Nephron (organoid): ENCODE results near the gene SLC1A7.

Experiments
- H3K27ac Mint-ChIP-seq, 3 experiments: 2 replicates each; pipeline ENCODE4 v1.8.0; 2020; ENCODE audit warnings: mixed read lengths in 3 of 3, mild to moderate bottlenecking in 2 of 3, moderate library complexity in 1 of 3
- H3K27me3 Mint-ChIP-seq: 2 replicates; pipeline ENCODE4 v1.8.0; 2021; ENCODE audit warnings: low read depth, mild to moderate bottlenecking, moderate library complexity, mixed read lengths
- H3K36me3 Mint-ChIP-seq: 2 replicates; pipeline ENCODE4 v1.8.0; 2020; ENCODE audit warnings: low read depth, mixed read lengths
- H3K4me1 Mint-ChIP-seq: 2 replicates; pipeline ENCODE4 v1.8.0; 2020; ENCODE audit warnings: mixed read lengths
- H3K4me3 Mint-ChIP-seq, 3 experiments: 2 replicates each; pipeline ENCODE4 v1.8.0; 2020; ENCODE audit warnings: mild to moderate bottlenecking in 3 of 3, mixed read lengths in 3 of 3, moderate library complexity in 2 of 3
- H3K9me3 Mint-ChIP-seq: 2 replicates; pipeline ENCODE4 v1.8.0; 2020; ENCODE audit warnings: mixed read lengths
- CTCF ChIP-seq, 3 experiments: fragments of 200-600 bp; sonication (generic); IDR thresholded peaks; one replicate each; pipeline ENCODE4 v1.5.0; 2021; ENCODE audit warnings: antibody characterized with exemption in 3 of 3; ENCODE audit not compliant: unreplicated experiment in 3 of 3

The SLC1A7 gene

GRCh38 chr1:53131590-53131938 is 10.9 kb downstream of the SLC1A7 start:
- TF ChIP-seq CTCF (IDR thresholded peaks at IDR 0.05; ENCODE audit: unreplicated experiment in 3 of 3) = no peak
- Mint-ChIP-seq H3K27me3 (peaks cover 16% of the 10 kb centered on the region), H3K4me1 (peaks cover 16% of the 10 kb centered on the region), H3K27ac (no peak overlapping the region), H3K9me3 (no peaks in the 10 kb centered on the region), H3K36me3 (no peaks in the 10 kb centered on the region), H3K4me3 (no peak overlapping the region)

- H3K36me3 Mint-ChIP-seq = no peaks in the 10 kb centered on the region
- no peak overlapping the region for H3K27ac Mint-ChIP-seq
- H3K4me3 Mint-ChIP-seq = no peak overlapping the region
- no peaks in the 10 kb centered on the region for H3K9me3 Mint-ChIP-seq
- H3K27me3 Mint-ChIP-seq = peaks cover 16% of the 10 kb centered on the region
- peaks cover 20% of the 10 kb centered on the region for H3K4me1 Mint-ChIP-seq
- no peak for TF ChIP-seq CTCF (IDR thresholded peaks at IDR 0.05; ENCODE audit: unreplicated experiment in 3 of 3)
Measured at GRCh38 chr1:53130878-53131589, 11.4 kb downstream of the SLC1A7 start.

GRCh38 chr1:53130598-53130877 is 11.9 kb downstream of the SLC1A7 start:
- no peak for TF ChIP-seq CTCF (IDR thresholded peaks at IDR 0.05; ENCODE audit: unreplicated experiment in 3 of 3)
- Mint-ChIP-seq H3K27ac (no peak overlapping the region), H3K9me3 (no peaks in the 10 kb centered on the region), H3K27me3 (peaks cover 16% of the 10 kb centered on the region), H3K4me1 (peaks cover 24% of the 10 kb centered on the region), H3K36me3 (no peaks in the 10 kb centered on the region), H3K4me3 (no peak overlapping the region)

GRCh38 chr1:53129891-53130597 is 12.4 kb downstream of the SLC1A7 start:
- Mint-ChIP-seq H3K4me1 (peaks cover 27% of the 10 kb centered on the region), H3K4me3 (no peak overlapping the region), H3K9me3 (no peaks in the 10 kb centered on the region), H3K27ac (no peak overlapping the region), H3K36me3 (no peaks in the 10 kb centered on the region), H3K27me3 (peaks cover 18% of the 10 kb centered on the region)
- TF ChIP-seq CTCF (IDR thresholded peaks at IDR 0.05; ENCODE audit: unreplicated experiment in 3 of 3) = no peak

- peaks cover 20% of the 10 kb centered on the region for H3K27me3 Mint-ChIP-seq
- H3K4me1 Mint-ChIP-seq = peaks cover 41% of the 10 kb centered on the region
- no peak overlapping the region for H3K27ac Mint-ChIP-seq
- no peaks in the 10 kb centered on the region for H3K36me3 Mint-ChIP-seq
- no peak for TF ChIP-seq CTCF (IDR thresholded peaks at IDR 0.05; ENCODE audit: unreplicated experiment in 3 of 3)
- no peaks in the 10 kb centered on the region for H3K9me3 Mint-ChIP-seq
- no peak overlapping the region for H3K4me3 Mint-ChIP-seq
Measured at GRCh38 chr1:53128401-53128800, 14.0 kb downstream of the SLC1A7 start.

GRCh38 chr1:53127546-53127945 is 14.9 kb downstream of the SLC1A7 start:
- no peaks in the 10 kb centered on the region for H3K36me3 Mint-ChIP-seq
- H3K4me3 Mint-ChIP-seq = no peak overlapping the region
- peaks cover 20% of the 10 kb centered on the region for H3K27me3 Mint-ChIP-seq
- H3K27ac Mint-ChIP-seq = no peak overlapping the region
- no peaks in the 10 kb centered on the region for H3K9me3 Mint-ChIP-seq
- peaks cover 44% of the 10 kb centered on the region for H3K4me1 Mint-ChIP-seq
- no peak for TF ChIP-seq CTCF (IDR thresholded peaks at IDR 0.05; ENCODE audit: unreplicated experiment in 3 of 3)
